Measurements from ENCODE around the gene GSDMA.
"Not testable (repeated sequence)": the region's sequence is repeated elsewhere in the genome, so short reads cannot be mapped to it uniquely, and the experiment has no call there.

Gene GSDMA

DNA sequence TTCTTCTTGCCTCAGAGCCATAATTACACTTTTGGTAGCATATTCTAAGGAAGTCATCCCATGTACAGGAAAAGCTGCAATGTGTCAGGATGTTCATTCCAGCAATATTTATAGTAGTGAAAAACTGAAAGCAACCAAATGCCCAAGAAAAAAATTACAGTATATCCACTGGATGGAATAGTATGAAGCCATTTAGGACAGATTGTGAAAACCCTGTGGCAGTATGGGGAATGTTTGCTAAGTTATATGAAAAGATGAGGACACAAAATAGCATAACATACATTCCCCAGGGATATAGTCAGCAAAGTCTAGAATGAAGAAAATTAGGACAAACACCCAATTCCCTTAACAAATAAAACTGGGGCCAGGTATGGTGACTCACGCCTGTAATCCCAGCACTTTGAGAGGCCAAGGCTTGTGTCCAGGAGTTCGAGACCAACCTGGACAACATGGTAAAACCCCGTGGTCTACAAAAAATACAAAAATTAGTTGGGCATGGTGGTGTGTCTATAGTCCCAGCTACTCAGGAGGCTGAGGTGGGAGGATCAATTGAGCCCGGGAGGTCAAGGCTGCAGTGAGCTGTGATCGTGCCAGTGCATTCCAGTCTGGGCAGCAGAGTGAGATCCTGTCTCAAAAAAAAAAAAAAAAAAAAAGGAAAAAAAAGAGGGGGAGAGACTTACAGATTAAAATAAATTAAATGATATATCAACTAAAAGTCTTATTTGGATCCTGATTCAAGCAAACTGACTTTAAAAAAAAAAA, 33.0 kb upstream of the GSDMA start:
- no peak for DNase-seq (ENCODE audit: low spot score)

DNA sequence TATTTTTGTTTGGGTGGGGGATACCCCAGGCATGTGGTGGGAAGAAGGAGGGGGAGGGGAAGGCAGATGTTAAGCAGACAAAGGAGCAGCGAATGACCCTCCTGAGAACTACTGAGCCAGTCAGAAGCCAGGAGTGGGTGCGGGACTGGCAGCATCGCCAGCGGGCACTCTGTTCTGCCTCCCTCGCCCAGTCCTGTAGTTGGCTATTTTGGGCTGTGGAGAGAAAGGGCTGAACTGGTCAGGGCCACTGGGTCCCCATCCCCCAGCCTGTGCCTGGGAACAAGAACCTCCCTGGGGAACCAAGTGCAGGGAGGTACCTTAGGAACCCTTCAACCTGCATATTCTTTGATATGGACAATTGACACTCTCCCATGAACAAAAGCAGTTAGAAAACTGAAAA, 28.9 kb upstream of the GSDMA start:
- no peak for DNase-seq (ENCODE audit: low spot score)

DNA sequence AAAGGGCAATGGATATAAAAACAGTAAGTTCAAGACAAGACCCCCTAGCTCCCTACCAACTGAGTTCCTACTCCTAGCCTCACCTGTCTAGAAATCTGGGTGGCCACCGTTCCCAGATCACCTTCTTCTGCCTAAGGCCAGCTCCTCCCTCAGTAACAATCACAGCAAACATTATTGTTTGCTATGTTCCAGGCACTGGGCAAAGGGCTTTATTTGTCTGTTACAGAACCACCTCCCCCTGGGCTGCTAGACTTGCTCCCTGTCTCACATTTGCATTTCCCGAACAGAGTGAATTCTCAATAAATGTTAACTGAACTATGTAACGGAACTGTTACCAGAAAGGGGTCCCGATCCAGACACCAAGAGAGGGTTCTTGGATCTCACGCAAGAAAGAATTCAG, 28.5 kb upstream of the GSDMA start:
- no peak for DNase-seq (ENCODE audit: low spot score)

DNA sequence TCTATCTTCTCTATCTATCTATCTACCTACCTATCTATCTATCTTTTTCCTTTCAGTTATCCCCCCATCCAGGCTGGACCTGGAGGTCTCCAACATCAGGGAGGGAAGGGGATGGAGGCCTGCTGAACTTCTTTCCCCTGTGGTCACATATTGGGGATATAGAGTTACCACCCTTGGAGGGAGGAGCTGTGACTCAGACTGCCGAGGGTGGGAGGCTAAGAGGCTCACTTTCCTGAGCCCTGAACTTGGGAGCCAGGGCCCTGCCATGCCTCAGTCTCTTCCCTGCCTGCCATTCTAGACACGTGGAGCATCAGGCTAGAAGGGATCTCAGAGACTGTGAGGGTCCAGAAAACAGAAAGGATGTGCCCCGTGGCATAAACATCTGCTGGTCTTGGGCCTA, 26.9 kb upstream of the GSDMA start:
- DNase-seq (ENCODE audit: low spot score), result no peak

DNA sequence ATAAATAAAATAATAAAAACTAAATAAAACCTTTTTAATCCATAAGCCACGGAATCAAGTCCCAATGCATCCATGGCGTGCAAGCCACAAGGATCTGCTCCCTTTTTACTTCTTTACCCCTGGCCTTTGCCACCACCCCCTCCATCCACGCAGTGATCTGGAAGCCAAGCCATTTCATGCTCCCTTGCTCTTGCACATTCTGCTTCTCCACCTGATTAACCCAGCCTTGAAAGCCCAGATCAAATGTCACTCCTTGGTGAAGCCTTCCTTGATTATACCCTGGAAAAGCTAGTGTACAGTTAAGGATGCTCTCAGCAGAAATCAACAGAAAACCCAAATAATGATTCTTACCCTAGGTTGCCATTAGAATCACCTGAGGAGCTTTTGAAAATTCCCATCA, 25.4 kb upstream of the GSDMA start:
- no peak for DNase-seq (ENCODE audit: low spot score)

DNA sequence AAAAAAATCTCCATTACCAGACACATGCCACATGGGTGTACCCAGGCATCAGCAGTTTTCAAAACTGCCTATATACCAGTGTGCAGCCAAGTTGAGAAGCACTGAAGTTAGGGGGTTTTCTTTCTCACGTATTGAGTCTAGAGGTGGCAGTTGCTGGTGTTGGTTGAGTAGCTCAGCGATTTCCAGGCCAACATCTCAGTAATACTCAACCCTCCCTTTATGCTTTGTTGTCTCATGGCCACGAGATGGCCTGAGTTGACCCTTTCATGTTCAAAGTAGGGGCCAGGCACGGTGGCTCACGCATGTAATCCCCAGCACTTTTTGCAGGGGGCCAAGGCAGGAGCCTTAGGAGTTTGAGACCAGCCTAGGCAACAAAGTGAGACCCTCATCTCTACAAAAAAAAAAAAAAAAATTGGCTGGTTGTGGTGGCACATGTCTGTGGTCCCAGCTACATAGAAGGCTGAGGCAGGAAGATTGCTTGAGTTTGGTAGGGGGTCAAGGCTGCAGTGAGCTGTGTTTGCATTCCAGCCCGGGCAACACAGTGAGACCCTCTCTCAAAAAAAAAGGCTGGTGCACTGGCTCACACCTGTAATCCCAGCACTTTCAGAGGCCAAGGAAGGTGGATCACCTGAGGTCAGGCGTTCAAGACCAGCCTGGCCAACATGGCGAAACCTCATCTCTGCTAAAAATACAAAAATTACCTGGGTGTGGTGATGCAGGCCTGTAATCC, 24.5 kb upstream of the GSDMA start:
- DNase-seq (ENCODE audit: low spot score), result no peak

DNA sequence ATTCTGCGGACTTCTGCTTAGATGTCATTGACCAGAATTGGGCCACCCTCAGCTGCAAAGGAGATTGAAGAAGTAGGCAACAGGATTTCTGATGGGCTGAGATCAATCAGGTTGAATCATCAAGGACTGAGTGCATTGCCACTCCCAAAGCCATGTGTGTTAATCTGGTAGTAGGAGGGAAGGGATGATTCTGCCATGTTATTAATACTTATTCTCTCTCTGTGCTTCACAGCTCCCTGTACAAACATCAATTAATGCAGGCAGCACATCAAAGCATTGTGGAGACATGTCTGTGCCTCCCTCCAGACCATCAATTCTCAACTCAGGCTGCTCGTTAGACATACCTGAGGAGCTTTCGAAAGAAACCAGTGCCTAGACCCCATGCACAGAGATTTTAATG, 23.7 kb upstream of the GSDMA start:
- no peak for DNase-seq (ENCODE audit: low spot score)

DNA sequence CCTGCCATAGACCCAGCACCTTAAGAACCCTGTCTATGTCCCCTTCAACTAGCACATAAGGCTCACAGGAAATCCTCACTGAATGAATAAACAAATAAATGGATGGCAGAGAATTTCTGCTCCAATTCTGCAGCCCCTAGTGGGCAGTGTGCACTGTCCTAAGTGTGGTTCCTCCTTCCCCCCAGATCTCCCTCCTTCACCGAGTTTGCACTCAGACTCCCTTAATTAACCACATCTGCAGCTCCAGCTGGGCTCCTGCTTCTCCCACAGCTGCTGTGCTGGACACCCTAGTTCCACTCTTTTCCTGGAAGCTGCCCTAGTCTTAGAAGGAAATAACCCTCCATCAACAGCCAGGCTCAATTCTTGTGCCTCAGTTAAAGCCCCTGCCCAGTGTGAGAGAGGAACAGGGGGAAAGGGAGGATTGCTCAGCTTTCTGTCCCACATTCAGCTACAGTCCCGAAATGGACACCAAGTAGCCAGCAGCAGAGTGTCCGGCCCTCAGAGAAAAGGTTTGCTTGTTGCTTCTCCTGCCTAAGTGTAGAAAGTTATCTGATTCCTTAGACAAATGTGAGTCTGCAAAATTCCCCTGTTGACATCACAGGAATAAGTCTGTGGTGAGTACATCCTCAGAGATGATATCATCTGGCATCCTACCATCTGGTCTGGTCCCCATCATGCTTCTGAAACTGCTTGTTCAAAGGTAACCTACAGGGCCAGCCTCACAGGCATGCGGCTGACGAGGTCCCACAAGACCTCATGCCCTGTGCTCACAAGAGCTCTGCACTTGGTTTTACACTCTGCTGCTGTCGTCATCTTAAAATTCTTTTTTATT, 23.0 kb upstream of the GSDMA start:
- no peak for DNase-seq (ENCODE audit: low spot score)

DNA sequence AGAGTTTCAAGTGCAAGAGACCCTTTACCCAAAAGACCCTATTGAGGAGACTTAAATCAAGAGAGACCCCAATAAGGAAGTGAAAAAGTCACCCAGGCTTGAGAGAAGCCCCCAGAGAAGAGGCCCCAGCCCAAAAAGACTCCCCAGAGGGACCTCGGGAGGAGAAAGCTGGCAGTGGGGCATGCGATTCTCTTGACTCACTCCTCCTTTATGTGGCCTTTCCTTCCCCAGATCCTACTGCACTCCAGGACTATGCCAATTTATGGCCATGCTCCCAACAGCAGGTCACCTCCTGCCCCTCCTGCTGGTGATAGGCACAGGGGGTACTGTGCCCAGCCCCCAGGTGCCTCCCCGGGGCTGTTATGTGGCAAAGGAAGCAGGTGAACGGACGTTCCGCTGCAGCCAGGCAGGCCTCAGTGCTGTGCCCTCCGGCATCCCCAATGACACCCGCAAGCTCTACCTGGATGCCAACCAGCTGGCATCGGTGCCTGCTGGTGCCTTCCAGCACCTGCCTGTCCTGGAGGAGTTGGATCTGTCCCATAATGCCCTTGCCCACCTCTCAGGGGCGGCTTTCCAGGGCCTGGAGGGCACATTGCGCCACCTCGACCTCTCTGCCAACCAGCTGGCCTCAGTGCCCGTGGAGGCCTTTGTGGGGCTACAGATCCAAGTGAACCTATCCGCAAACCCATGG, 19.0 kb upstream of the GSDMA start:
- DNase-seq (ENCODE audit: low spot score), result no peak

DNA sequence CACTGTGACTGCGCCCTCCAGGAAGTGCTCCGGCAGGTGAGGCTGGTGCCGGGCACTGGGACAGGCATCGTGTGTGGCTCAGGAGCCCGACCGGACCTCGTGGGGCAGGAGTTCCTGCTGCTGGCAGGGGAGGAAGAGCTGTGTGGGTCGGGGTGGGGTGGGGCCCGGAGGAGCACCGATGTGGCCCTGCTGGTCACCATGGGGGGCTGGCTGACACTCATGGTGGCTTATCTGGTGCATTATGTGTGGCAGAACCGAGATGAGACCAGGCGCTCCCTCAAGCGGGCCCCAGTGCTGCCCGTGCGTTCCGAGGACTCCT, 18.5 kb upstream of the GSDMA start:
- no peak for DNase-seq (ENCODE audit: low spot score)

DNA sequence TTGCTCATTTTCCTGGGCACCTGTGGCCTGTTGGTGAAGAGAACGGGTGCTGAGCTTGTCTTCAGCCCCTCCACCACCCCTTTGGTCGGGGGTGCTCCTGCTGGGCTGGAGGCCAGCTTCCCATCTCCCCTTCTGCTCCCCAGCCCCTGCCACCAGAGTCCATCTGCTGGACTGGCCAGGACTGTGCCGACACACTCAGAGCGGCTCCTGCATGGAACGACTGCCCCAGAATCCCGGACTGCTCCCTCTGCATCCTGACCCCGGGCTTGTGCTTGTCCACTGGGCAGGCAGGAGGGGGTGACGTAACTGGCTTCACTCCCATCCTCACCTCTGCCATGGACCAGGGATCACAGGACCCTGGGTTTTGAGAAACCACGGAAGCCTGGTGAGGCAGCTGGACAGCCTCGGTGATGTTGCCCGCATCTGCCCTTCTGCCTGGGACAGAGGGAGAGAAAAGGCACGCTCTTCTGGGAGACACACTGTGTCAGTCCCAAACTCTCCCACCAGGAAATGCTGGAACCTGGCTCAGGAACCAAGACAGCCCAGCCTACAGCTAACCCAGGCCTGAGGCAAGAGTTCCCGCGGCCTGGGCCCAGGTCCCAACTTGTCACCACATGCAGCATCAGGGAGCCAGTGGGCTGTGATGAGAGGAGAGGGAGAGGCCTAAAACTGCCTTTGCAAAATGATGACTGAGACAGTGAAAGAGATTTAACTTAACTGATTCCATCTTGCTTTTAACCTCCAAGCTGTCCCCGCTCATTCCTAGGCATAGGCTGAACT, 16.1 kb upstream of the GSDMA start:
- DNase-seq (ENCODE audit: low spot score), result no peak

DNA sequence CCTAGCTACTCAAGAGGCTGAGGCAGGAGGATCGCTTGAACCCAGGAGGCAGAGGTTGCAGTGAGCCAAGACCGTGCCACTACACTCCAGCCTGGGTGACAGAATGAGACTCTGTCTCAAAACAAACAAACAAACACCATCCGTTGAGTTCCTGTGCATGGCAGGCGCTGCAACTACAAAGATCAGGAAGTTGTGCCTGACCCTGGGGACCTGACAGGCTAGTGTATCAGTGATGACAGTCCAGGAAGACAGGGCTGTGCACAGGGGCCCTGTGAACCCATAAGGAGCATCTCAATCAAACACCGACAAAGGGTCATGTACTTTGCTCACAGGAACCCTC, 14.3 kb upstream of the GSDMA start:
- not testable (repeated sequence) for DNase-seq (ENCODE audit: low spot score)

DNA sequence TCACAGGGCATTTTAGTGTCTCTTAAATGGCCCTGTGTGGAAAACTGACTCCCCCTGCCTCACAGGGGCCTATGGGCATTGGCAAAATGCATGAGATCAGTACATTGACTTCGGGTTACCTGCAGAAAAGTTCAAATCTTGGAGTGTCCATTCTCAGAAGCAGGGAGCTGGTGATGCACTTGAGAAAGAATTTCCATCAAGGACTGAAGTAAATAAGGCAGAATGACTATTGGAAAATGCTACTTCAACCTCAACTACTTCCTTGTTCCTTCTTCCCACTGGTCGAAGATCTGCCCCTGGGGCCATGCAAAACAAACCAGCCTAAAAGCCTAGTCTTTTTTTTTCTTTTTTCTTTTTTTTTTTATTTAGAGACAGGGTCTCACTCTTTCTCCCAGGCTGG, 13.8 kb upstream of the GSDMA start:
- DNase-seq (ENCODE audit: low spot score), result no peak

DNA sequence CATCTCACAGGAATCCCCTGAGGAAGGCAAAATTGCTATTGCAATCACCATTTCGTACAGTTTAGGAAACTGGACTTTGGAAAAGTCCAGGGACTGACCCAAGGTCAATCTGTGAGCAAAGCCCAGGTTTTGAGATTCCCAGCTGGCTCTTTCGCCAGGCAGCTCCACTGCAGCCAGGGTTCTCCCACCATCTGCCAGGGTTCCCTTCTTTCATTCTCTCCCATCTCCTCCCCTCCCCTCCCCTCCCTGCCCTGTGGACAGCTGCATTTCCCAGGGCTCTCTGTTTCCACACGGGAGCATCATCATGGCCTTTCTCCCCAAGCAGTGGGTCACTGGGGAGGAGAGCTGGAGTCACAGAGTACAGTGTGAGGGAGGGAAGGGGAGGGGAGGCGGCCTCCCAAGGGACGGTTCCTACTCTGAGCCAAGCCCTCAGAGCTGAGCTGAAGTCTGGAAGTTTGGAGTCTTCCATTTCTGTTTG, 11.9 kb upstream of the GSDMA start:
- DNase-seq (ENCODE audit: low spot score), result no peak

DNA sequence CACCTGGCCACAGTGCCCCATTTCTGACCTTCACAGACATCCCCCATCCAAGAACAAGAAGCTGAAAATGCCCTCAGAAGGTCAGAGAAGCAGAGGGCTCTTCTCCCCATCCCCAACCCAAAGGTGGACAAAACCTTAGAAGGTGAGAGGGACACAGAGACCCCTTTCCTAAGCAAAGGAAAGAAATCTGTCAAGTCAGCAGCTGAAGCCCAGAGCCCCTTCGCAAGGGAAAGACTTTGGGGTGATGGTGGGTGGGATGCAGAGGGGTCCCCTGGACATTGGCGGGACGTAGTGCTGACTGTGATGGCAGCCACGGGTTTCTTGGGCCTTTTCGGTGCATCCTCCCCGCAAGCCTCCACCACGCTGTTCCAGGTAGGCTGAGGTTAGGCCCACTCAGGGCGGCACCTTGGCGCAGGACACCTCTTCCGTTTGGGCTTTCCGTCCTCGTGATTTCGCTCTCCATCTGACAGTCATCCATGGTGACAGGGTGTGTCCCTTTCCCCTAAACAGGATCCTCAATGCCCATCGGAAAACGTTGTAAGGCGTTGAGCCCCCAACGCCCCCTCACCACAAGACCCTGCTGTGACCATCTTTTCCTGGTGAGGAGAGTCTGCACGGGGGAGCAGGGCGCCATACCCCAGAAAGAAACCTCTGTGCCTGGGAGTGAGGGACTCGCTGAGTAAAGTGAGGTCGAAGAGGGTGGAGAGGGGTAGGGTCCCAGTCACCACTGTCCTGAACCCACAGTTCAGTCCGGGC, 10.7 kb upstream of the GSDMA start:
- no peak for DNase-seq (ENCODE audit: low spot score)

DNA sequence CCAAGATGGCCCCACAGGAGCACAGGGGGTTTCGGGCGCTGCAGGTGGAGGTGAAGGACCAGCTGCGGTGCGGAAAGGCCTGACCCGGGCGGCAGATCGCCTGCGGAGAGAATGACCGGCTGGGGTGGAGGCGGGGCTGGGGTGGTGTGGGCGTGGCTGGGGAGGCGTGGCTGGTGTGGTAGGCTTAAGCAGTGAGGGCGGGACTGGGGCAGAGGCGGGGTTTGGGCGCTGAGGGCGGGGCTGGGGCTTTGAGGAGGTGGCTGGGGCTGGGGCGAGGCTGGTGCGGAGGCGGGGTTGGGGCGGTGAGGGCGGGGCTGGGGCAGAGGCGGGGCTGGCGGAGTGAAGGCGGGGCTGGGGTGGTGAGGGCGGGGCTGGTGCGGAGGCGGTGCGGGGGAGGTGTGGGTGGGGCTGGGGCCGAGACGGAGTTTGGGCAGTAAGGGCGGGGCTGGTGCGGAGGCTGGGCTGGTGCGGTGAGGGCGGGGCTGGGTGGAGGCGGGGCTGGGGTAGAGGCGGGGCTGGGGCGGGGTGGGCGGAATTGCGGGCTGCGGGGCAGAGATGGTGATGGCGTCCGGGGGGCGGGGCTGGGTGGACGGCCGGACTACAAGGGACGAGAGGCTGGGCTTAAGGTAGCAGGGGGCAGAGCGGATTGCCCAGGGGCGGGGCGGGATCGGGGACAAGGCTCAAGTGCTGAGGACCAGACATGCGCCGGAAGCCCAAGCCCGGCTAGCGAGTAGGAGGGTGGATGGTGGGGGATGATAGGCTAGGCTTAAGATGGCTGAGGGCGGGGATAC, 9.9 kb upstream of the GSDMA start:
- DNase-seq (ENCODE audit: low spot score), result peak; percentile 94

DNA sequence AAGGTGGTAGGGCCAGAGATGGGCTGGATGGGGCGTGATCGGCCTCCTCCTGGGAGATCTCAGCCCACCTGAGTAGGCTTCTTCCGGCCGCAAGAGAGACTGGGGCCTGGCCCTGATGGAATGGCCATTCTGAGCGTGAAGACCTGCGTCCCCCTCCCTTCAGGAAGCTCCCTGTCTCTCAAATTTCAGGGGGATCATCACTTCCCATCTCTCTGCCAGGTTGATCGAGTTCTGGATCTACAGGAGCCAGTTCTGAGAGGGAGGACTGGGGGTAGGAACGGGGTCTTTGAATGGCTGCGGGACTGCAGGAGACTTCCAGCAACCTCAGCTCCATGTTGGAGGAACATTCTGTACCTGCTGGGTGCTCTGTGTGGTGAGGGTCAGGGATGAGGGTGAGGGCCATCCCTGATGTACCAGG, 9.3 kb upstream of the GSDMA start:
- no peak for DNase-seq (ENCODE audit: low spot score)

DNA sequence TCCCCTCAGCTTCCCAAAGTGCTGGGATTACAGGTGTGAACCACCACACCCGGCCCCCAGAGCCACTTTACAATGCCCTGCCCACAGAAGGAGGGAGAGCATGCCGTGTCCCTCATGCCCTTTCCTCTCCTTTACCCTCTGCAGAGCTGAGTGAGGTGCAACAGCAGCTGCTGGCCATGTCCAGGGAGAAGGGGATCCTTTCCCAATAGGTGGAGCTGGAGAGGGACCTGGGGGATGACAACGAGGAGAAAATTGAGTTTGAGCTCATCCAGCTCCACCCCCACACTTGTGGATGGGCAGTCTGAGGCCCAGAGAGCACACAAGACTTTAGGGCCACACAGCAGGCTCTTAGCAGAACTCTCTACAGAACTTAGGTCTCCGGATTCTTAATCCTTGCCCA, 7.9 kb upstream of the GSDMA start:
- no peak for DNase-seq (ENCODE audit: low spot score)

DNA sequence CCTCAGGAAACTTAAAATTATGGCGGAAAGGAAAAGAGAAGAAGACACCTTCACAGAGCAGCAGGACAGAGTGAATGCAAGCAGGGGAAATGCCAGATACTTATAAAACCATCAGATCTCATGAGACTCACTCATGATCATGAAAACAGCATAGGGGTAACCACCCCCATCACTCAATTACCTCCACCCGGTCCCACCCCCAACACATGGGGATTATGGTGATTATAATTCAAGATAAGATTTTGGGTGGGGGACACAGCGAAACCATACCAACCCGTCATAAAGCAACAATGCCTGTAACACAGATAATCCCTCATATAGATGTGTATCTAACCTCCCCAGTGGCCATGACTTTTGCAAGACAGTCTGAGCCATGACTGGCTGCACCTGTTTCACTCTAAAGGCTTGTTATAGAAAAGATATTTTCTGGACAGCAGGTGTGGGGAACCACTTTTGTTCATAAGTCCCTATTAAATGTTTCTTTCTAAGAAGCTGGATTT, 7.0 kb upstream of the GSDMA start:
- no peak for DNase-seq (ENCODE audit: low spot score)

DNA sequence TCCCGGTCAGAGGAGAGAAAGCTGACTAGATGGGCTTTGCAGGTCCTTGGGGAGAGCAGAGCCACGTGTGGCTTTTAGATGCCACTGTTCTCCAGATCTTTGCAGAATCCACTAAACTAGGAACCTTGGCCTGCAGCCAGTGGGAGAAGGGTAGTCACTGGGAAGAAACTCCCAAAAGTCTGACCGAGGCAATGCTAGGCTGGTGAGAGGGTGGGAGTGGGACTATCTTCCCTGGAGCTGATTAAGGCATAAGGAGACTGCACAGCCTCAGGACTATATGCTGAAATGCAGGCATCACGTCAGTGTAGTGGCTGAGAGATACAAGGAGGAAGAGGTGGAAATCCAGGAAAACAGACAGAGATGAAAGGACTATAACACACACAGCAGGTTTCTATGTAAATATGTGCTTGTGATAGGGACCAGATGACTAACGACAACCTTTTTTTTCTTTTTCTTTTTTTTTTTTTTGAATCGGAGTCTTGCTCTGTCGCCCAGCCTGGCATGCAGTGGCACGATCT, 2.2 kb upstream of the GSDMA start:
- no peak for DNase-seq (ENCODE audit: low spot score)
